ENCODE data around the gene PTTG1IP. TPM values are rescaled to one million over a fixed set of nuclear protein-coding genes. Genes with fewer than 3 reads are reported as not detected.

Gene PTTG1IP
- total RNA-seq, 6 donors from 2014 or later = 150 to 316 (median 247) TPM

DNA sequence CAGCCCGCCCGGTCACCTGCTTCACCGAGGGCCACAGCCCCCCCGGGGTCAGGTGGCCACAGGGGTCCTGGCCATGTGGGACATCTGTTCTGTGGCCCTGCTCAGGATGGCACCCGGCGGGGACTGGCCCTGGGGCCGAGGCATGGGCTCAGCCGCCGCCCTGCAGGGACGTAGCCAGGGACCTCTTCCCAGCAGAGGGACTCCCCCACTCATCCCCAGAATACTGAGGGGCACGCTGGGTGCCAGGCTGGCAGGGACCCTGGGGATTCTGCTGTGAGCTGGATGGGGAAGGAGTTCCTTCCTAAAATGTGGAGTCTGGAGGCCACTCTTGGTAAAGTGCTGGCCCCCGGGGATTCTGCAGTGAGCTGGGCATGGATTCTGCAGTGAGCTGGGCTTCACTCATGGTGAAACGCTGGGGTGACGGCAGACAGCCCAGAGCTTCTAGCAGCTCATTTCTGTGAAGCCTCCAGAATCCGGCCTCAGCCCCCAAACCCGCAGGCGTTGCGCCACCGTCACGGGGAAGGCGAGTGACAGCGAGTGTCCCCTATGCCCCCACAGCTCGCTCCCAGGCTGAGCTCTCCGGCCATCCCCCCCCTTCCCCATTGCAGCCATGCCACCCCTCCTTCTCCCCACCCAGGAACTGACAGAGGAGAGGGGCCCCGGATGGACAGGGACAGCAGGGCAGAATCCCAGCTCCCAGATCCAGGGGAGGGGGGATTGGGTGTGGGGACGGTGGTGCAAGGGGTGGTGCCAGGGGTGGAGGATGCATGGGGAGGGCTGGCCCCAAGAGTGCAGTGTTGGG, 45.8 kb upstream of the PTTG1IP start:
- DNase-seq (peak; percentile 61 to 87), ATAC-seq (ENCODE audit: low FRiP score in 2 of 2) (peak in 1 of 2 donors; percentile 20)
- Histone ChIP-seq H3K27me3 (peaks cover 0 to 7% (median 0%) of the 10 kb centered on the region in 4 donors), H3K4me3 (peak overlapping the region in 3 of 4 donors; percentile 38 to 62 (median 56)), H3K4me1 (peaks cover 3 to 40% (median 37%) of the 10 kb centered on the region in 4 donors), H3K27ac (peak overlapping the region in 3 of 4 donors; percentile 62 to 87 (median 82)), H3K9me3 (no peaks in the 10 kb centered on the region), H3K36me3 (no peaks in the 10 kb centered on the region)
- 34 to 54% methylated on average over 9 to 17 of the region's 26 CpGs for WGBS, 2 donors
- no peak for TF ChIP-seq POLR2A (IDR thresholded peaks at IDR 0.05)
- TF ChIP-seq, protein P1, sequence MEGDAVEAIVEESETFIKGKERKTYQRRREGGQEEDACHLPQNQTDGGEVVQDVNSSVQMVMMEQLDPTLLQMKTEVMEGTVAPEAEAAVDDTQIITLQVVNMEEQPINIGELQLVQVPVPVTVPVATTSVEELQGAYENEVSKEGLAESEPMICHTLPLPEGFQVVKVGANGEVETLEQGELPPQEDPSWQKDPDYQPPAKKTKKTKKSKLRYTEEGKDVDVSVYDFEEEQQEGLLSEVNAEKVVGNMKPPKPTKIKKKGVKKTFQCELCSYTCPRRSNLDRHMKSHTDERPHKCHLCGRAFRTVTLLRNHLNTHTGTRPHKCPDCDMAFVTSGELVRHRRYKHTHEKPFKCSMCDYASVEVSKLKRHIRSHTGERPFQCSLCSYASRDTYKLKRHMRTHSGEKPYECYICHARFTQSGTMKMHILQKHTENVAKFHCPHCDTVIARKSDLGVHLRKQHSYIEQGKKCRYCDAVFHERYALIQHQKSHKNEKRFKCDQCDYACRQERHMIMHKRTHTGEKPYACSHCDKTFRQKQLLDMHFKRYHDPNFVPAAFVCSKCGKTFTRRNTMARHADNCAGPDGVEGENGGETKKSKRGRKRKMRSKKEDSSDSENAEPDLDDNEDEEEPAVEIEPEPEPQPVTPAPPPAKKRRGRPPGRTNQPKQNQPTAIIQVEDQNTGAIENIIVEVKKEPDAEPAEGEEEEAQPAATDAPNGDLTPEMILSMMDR (IDR thresholded peaks at IDR 0.05) = no peak

DNA sequence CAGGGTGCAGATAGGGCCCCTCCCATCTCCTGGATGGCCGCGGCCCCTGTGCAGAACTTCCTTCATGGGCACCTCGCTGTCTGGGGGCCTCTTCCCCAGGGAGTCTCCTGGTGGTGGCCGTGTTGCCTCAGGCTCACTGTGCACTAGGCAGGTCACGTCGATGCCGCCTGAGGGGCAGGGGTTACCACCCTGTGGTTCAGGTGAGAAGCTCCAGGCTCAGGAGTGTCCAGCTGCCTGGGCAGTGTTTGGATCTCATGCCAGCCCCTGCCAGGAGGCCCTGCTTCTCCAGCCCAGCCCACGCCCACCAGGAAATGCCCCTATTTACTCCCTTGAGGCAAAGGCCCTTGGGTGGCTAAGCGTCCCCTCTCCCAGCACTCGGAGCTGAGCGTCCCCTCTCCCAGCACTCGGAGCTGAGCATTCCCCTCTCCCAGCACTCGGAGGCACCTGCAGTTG, 45.1 kb upstream of the PTTG1IP start:
- WGBS, 2 donors = 55 to 58% methylated on average over 6 to 12 of the region's 13 CpGs

DNA sequence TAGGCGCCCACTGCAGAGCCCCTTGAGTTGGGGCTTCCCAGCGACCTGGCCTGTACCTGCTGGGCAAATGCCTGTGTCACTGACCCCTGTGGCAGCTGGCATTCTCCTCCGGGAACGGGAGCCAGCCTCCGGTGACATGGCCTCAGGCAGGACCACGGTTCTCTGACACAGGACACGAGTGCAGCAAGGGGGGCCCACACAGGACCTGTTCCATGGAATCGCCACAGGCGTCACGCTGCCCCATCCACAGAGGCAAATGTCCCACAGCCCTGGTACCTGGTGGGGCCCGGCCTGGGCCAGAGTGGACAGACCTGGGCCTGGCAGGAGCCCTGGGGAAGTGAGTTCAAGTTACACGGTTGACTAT, 44.6 kb upstream of the PTTG1IP start:
- H3K27ac ChIP-seq = peak overlapping the region in 2 of 4 donors; percentile 82 to 87
- TF ChIP-seq, protein P1 (IDR thresholded peaks at IDR 0.05) = no peak
- no peak for TF ChIP-seq POLR2A (IDR thresholded peaks at IDR 0.05)
- no peak for TF ChIP-seq POLR2AphosphoS5 (IDR thresholded peaks at IDR 0.05)
- no peak for TF ChIP-seq EP300 (IDR thresholded peaks at IDR 0.05)
- peak overlapping the region in 1 of 4 donors; percentile 20 for H3K4me3 ChIP-seq
- no peak for ATAC-seq (ENCODE audit: low FRiP score in 2 of 2)
- H3K9me3 ChIP-seq = no peaks in the 10 kb centered on the region
- no peaks in the 10 kb centered on the region for H3K36me3 ChIP-seq
- DNase-seq = peak in 1 of 2 donors; percentile 59
- H3K4me1 ChIP-seq = peaks cover 10 to 48% (median 44%) of the 10 kb centered on the region in 4 donors
- WGBS, 2 donors = 87 to 89% methylated on average over 9 to 12 of the region's 12 CpGs
- H3K27me3 ChIP-seq = peaks cover 0 to 7% (median 0%) of the 10 kb centered on the region in 4 donors

More for the DNA sequence above, 45.1 kb upstream of the PTTG1IP start:
- Histone ChIP-seq H3K4me1 (peaks cover 5 to 43% (median 39%) of the 10 kb centered on the region in 4 donors), H3K9me3 (no peaks in the 10 kb centered on the region), H3K36me3 (no peaks in the 10 kb centered on the region), H3K27me3 (peaks cover 0 to 7% (median 0%) of the 10 kb centered on the region in 4 donors), H3K4me3 (peak overlapping the region in 3 of 4 donors; percentile 20 to 56 (median 38)), H3K27ac (peak overlapping the region in 2 of 4 donors; percentile 82 to 87)
- ATAC-seq (ENCODE audit: low FRiP score in 2 of 2) (no peak), DNase-seq (no peak)
- TF ChIP-seq POLR2AphosphoS5 (IDR thresholded peaks at IDR 0.05) (no peak), POLR2A (IDR thresholded peaks at IDR 0.05) (no peak), EP300 (IDR thresholded peaks at IDR 0.05) (no peak)
- TF ChIP-seq, protein P1 (IDR thresholded peaks at IDR 0.05) = no peak

DNA sequence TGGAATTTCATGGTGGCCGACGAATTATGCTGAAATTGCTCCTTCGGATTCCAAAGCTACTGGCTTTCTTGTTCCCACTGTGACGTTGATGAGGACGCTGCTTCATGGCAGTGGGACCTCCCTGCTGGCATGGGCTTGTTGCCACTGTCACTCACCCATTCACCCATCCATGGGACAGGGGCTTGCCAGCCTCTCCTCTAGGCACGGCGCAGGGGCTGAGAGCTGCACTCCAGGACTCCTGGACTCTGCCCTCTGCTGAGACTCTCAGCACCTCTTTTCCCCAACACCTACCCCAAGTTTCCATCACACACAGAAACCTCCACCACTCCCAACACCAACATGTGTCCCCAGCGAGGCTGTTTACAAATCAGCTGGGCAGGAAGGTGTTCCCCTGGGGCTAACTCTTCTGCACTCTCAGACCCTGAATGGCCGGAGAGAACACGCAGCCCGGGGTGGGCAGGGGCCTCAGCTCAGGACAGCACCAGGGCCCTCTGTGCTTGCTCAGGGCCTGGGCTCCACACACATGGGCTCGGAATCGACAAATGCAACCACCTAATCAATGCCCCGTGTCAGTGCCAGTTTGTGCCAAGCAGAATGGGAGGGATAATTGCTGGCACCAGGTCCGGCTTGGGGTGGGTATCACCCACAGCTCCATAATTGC, 44.1 kb upstream of the PTTG1IP start:
- 67 to 86% methylated on average over 8 to 11 of the region's 15 CpGs for WGBS, 2 donors
- peaks cover 12 to 51% (median 46%) of the 10 kb centered on the region in 4 donors for H3K4me1 ChIP-seq
- no peaks in the 10 kb centered on the region for H3K36me3 ChIP-seq
- peaks cover 0 to 7% (median 0%) of the 10 kb centered on the region in 4 donors for H3K27me3 ChIP-seq
- H3K9me3 ChIP-seq = no peaks in the 10 kb centered on the region
- no peak for ATAC-seq (ENCODE audit: low FRiP score in 2 of 2)
- no peak overlapping the region for H3K4me3 ChIP-seq
- DNase-seq = no peak
- TF ChIP-seq POLR2AphosphoS5 (IDR thresholded peaks at IDR 0.05) (no peak), EP300 (IDR thresholded peaks at IDR 0.05) (no peak), POLR2A (IDR thresholded peaks at IDR 0.05) (no peak)
- TF ChIP-seq, protein P1 (IDR thresholded peaks at IDR 0.05) = no peak
- H3K27ac ChIP-seq = peak overlapping the region in 1 of 4 donors; percentile 87

All from upper lobe of left lung (tissue), 6 donors.